GM13976 (cell line): ENCODE measurements around the gene SMYD1.

Source experiments
- DNase-seq: peaks from one replicate; pipeline ENCODE4 v3.0.0; 2012; ENCODE audit warnings: low spot score
- in situ Hi-C: fragments of 300-500 bp; cut with MboI; formaldehyde crosslinking; loops from one replicate; pipeline ENCODE4 v1.12.0; 2022; ENCODE audit warnings: low sequenced_read_pairs, mixed read lengths, inconsistent platforms; ENCODE audit not compliant: unreplicated experiment
- TF ChIP-seq, protein P1 (sequence below): IDR thresholded peaks from 2 replicates; pipeline ENCODE4 v1.5.1; 2012; ENCODE audit warnings: borderline replicate concordance, mild to moderate bottlenecking; ENCODE audit not compliant: insufficient read depth; ENCODE audit errors: extremely low read depth, missing control alignments, control extremely low read depth

Gene SMYD1

DNA sequence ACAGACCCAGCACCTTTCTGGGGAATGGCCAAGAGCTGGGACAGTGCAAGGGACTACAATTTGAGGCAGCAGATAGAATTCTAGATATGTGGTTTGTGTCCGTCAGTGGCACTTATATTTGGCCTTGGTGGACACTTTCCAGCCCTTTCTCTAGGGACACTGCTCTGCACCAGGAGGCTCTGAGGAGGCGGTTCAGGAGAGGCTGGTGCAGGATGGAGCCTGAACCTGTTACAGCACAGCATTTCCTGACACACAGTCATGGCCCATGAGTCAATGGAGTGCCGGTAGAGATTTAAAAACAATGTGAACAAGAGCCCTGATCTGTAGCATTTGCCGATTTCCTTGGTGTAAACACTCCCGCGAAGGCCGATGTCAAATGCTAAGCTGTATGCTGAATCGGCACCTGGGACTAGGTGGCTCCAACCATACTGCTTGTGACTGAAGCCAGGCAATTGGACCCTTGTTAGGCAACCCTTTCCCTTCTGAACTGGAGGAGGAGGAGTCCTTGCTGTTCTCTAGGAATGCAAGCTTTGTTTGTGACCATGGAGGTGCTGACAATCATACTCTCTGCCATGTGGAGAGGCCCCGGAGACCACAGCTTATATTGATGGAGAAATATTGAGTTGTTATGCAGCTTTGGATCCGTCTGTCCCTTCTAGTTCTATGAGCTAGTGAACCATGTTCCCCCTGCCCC, 48.3 kb downstream of the SMYD1 start:
- DNase-seq = no peak

DNA sequence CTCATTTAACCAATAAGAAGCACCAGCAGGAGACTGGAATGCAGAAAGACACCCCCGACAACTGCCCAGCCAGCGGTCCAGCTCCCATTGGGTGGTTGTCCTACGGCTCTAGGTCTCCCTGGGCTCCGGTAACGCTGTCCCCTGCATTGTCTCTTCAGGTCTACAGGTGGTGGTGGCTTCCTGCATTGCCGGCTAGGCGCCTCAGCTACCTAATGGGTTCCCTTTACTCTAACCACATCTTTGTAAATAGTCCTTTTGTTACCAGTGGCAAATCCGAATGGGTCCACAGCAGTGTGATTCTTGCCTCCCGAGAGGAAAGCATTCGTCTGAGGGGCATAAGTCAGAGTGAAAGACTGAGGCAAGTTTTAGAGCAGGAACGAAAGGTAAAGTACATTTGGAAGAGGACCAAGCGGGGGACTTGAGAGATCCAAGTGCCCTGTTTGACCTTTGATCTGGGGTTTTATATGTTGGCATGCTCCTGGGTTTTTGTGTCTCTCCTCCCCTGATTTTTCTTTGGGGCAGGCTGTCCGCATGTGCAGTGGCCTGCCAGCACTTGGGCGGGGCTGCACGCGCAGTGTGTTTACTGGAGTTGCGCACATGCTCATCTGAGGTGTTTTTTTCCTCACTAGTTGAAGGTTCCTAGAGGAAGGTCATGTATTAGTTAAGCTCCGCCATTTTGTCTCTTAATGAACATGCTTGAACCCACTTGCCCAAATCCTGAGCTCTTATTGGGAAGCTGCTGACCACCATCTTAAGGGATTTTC, 49.2 kb downstream of the SMYD1 start:
- TF ChIP-seq, protein P1, sequence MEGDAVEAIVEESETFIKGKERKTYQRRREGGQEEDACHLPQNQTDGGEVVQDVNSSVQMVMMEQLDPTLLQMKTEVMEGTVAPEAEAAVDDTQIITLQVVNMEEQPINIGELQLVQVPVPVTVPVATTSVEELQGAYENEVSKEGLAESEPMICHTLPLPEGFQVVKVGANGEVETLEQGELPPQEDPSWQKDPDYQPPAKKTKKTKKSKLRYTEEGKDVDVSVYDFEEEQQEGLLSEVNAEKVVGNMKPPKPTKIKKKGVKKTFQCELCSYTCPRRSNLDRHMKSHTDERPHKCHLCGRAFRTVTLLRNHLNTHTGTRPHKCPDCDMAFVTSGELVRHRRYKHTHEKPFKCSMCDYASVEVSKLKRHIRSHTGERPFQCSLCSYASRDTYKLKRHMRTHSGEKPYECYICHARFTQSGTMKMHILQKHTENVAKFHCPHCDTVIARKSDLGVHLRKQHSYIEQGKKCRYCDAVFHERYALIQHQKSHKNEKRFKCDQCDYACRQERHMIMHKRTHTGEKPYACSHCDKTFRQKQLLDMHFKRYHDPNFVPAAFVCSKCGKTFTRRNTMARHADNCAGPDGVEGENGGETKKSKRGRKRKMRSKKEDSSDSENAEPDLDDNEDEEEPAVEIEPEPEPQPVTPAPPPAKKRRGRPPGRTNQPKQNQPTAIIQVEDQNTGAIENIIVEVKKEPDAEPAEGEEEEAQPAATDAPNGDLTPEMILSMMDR = no peak
- in situ Hi-C loops = no loop called here
- DNase-seq = no peak

More for the DNA sequence above, 48.3 kb downstream of the SMYD1 start:
- TF ChIP-seq, protein P1 = no peak
- in situ Hi-C loops = no loop called here

DNA sequence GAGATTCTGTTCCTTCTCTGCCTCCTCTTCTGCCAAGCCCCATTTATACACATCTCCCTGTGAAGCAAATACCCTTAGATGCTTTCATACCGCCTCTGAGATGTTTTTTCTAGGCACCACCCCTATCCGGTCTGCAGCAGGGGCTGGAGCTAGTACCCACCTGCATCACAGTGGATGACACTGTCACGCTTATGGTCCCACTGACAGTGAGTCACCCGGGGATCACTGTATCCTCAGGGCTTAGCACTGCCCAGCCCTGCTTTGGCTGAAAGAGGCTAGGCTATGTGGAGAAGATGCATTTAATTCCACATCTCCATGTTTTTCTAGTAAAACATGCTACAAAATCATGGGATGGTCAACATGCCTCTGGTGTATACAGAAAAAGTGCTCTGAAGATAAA, 50.3 kb downstream of the SMYD1 start:
- DNase-seq = no peak
- TF ChIP-seq, protein P1 = no peak
- in situ Hi-C loops = no loop called here

DNA sequence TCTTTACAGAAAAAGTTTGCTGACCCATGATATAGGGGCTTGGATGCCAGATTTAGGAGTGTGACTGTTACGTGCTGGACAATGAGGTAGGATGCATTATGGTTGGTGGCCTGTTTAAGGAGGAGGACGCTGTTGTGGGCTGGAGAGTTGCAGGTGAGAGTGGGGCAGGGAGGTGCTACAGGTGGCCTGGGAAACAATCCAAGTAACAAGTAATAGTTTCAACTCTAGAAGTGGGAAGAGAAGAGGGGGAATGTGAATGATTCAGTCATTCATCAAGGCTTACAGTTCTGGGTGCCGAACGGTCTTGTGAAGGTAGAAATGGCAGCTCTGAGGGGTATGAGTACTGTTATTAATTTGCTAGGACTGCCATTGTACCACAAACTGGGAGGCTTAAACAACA, 54.1 kb downstream of the SMYD1 start:
- TF ChIP-seq, protein P1 = no peak
- in situ Hi-C loops = no loop called here
- DNase-seq = no peak

DNA sequence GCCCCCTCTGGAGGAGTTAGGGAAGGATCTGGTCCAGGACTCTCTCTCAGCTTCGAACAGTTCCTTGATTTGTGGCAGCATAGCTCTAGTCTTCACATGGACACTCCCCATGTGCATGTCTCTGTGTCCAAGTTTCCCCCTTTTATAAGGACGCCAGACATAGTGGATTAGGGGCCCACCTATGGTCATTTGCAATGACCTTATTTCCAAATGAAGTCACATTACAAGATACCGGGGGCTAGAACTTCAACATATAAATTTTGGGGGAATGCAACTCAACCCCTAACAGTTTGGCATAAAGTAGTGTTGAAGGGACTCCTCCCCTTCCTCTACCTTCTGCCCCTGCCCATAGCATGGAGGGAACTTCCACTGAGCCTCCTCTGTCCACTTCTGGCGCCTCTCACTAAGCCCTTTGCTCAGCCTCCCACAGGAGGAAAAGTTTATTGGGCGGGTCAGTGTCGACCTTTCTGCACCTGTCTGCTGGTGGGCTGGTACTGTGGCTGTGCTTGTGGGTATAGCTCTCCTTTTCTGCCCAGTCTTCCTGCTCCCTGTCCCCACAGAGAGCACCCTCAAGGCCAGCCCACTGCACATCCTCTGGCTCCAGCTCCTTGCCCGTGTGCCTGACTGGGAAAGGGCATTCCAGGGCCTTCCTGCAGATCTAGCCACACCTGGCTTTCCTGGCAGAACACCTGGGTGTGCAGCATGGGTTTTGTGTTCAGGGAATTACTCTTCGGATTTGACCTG, 54.7 kb downstream of the SMYD1 start:
- TF ChIP-seq, protein P1 = no peak
- in situ Hi-C loops = no loop called here
- no peak for DNase-seq

DNA sequence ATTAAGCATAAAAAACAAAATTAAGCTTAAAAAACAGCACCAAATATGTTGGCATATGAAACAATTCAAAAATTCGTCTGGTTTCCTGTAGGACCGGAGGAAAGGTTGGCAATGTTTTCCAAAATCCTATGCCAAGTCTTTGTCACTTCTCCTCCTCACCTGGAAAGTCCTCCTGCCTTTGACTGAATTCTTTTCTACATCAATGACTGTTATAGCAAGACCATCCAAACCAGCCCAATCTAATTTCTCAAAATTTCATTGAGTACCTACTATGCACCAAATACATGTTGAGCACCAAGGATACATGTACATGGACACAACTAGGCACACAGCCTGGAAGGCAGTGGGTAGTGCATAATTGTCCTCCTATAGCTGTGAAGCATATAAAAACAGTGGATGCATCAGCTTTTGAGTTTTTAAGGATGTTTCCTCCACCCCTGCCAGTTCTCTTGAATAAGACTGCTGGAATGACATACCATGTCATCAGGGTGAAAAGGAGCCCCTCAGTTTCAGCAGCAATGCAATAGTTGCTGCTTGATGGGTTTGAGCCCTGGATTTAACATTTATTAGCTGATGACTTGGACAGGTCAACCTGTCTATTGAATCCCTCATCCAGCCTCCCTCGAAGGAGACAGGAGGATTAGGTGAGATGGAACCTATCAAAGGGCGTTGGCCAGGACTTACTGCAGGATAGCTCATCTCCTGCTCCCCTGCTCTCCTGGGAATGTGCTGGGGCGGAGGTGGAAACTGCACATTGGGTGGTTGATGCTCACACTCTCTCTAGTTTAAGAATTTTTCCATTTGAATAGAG, 55.7 kb downstream of the SMYD1 start:
- no peak for DNase-seq
- in situ Hi-C loops = no loop called here
- TF ChIP-seq, protein P1 = no peak
